ENCODE results near the gene ZDHHC23. TPM values are rescaled to one million over a fixed set of nuclear protein-coding genes. Genes with fewer than 3 reads are reported as not detected.

Gene ZDHHC23
- total RNA-seq, 1 donor from 2014 or later = 4.0 TPM

DNA sequence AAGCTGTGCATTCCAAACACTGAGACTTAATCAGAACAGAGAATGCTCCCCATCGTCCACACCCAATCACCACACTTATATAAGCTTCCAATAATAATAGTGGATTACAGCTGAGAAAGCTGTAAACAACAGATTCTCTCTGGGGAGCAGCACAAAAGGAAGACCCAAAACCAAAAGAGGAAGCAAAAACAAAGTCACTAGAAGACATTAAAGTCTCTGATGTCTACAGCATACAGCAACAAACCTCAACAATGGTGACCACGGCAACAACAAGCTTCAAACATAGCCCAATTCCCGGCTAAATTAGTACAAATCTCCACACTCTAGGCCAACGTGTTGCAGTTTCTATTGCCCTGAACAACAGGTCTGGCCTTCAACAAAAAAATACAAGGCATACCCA lies 37.7 kb downstream of the ZDHHC23 start:
- intact Hi-C loops (cut with micrococcal nuclease) = no loop called here

DNA sequence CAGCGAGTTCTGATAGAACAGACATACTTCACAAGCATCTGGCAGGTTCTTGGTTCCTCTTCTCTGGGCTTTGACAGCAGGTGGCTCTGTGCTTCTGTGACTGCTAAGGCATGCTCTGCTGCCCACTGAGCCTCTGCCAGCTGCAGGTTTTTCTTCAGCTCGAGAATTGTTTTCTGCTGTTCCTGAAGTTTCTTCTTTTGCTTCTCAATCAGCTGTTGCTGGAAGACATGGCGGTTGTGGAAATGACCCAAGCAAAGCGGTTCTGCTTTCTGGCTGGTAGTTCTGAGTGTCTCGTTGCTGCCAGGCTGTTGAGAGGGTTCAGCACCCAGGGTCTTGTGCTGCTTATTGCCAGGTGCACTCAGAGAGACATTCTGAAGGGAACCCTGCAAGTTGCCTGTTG lies 57.7 kb downstream of the ZDHHC23 start:
- intact Hi-C loops (cut with micrococcal nuclease) = no loop called here

GRCh38 chr3:114011059-114011797 lies 63.4 kb downstream of the ZDHHC23 start:
- intact Hi-C loops (cut with micrococcal nuclease) = no loop called here

Other genes starting within 250 kb of the ZDHHC23 start
- gene NAA50, start 201.8 kb upstream of the ZDHHC23 start, total RNA-seq = 118 and 120 TPM in 2 replicates
- 39.0 and 40.9 TPM in 2 replicates for gene ATP6V1A, start 201.0 kb upstream of the ZDHHC23 start, total RNA-seq
- gene GRAMD1C, start 109.2 kb upstream of the ZDHHC23 start, total RNA-seq = 0.23 and 0.32 TPM in 2 replicates
- 3.0 TPM in 2 replicates for gene CCDC191, start 108.5 kb downstream of the ZDHHC23 start, total RNA-seq
- 37.8 and 39.4 TPM in 2 replicates for gene QTRT2, start 108.7 kb downstream of the ZDHHC23 start, total RNA-seq
- gene DRD3, start 231.0 kb downstream of the ZDHHC23 start, total RNA-seq = not detected in 2 replicates